ENCODE results near the gene CDH12.

GRCh38 chr5:22372826-22373660 lies 480.1 kb downstream of the CDH12 start:
- TF ChIP-seq CTCF (IDR thresholded peaks at IDR 0.05) (no peak), POLR2AphosphoS5 (IDR thresholded peaks at IDR 0.05) (no peak), POLR2A (IDR thresholded peaks at IDR 0.05) (no peak), EP300 (IDR thresholded peaks at IDR 0.05) (no peak)

Data from suprapubic skin (tissue), 4 donors.